Sciatic nerve (tissue), 2 donors: Measurements from ENCODE around the gene XRCC1. TPM values are rescaled to one million over a fixed set of nuclear protein-coding genes. Genes with fewer than 3 reads are reported as not detected.
A peak's percentile ranks its signal among the peaks of the same experiment; 100 is the strongest.
"Not testable (repeated sequence)": the region's sequence is repeated elsewhere in the genome, so short reads cannot be mapped to it uniquely, and the experiment has no call there.

Experiments used
- ATAC-seq: fragments of 200-7000 bp; cut with Tn5 transposase; one replicate; pipeline ENCODE4 v1.9.1; 2020; ENCODE audit warnings: mild to moderate bottlenecking, moderate library complexity
- DNase-seq: peaks from one replicate; pipeline ENCODE4 v3.0.0-alpha.2; 2020; ENCODE audit warnings: low spot score
- intact Hi-C: fragments of 100-400 bp; cut with DNase I; formaldehyde crosslinking; loops from one replicate; pipeline ENCODE4 v1.14.2; 2022
- total RNA-seq: library from RNA; stranded (reverse); fragmentation: NEBNext Ultra II Directional; extraction: Animal tissue kit (Norgen Biotek cat#: 25700); gene quantifications from one replicate; pipeline ENCODE4 v1.2.1, GENCODE V29; 2021
- donor health status: DM: no; HTN: no; CAD: no.
- donor health status: DM: no; HTN: no; CAD: no.

Gene XRCC1
- total RNA-seq, 1 donor from 2014 or later: 24.8 TPM

- intact Hi-C loops: no loop called here
- ATAC-seq: peak; percentile 0
- peak; percentile 72 for DNase-seq
Observed at GRCh38 chr19:43532571-43532961, 42.8 kb downstream of the XRCC1 start.

- ATAC-seq (peak; percentile 69), DNase-seq (peak; percentile 66)
- intact Hi-C loops: no loop called here
Observed at GRCh38 chr19:43527860-43528622, 47.3 kb downstream of the XRCC1 start.

- DNase-seq (peak; percentile 90), ATAC-seq (peak; percentile 92)
- intact Hi-C loops: no loop called here
Observed at GRCh38 chr19:43526884-43527859, 48.2 kb downstream of the XRCC1 start, which contains the start of gene ETHE1. Gene ETHE1, minus strand, starts transcription at chr19:43527201. Its CDS starts 24 bp downstream, at chr19:43527177.

GRCh38 chr19:43525836-43526771 is 49.2 kb downstream of the XRCC1 start:
- intact Hi-C loops: no loop called here
- DNase-seq (peak; percentile 71), ATAC-seq (peak; percentile 24)

GRCh38 chr19:43524922-43525835 is 50.1 kb downstream of the XRCC1 start:
- ATAC-seq: peak; percentile 68
- intact Hi-C loops: loop anchor here (5.0 kb wide), 1 partner anchor 78 kb away; no protein-coding TSS in a partner anchor

DNA sequence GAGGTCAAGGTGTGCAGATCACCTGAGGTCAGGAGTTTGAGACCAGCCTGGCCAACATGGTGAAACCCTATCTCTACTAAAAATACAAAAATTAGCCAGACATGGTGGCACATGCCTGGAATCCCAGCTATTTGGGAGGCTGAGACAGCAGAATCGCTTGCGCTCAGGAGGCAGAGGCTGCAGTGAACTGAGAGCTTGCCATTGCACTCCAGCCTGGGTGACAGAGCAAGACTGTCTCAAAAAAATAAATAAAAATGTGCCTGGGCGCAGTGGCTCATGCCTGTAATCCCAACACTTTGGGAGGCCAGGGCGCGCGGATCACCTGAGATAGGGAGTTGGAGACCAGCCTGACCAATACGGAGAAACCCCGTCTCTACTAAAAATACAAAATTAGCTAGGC is 51.6 kb downstream of the XRCC1 start:
- ATAC-seq, DNase-seq: not testable (repeated sequence)
- intact Hi-C loops: loop anchor here (5.0 kb wide), 1 partner anchor 76 kb away; no protein-coding TSS in a partner anchor

More at GRCh38 chr19:43524922-43525835, 50.1 kb downstream of the XRCC1 start:
- peak; percentile 69 for DNase-seq

- intact Hi-C loops: loop anchor here (5.0 kb wide), 1 partner anchor 76 kb away; no protein-coding TSS in a partner anchor
- DNase-seq (no peak), ATAC-seq (no peak)
Observed at GRCh38 chr19:43522929-43523328, 52.4 kb downstream of the XRCC1 start.

DNA sequence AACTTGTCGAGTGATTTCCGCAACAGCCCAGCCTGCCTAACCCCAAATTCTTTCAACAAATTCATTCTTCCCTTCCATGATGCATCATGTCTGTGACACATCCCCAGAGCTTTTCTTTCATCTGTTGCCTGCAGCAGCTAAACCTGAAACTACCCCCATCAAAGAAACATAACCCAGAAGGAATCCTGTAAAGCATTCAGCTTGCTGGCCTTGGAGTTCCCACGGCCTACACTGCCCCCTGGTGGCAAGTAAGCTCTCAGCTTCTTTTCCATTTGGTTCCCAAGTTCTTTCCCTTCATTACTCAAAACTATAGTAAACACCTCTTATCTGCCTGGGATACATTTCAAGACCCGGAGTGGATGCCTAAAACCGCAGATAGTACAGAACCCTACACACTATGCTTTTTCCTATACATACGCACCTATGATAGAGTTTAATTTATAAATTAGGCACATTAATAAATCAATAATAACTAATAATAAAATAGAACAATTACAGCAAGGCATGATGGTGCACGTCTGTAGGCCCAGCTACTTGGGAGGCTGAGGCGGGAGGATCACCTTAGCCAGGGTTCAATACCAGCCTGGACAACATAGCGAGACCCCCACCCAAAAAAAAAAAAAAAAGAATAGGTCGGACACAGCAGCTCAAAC is 55.8 kb downstream of the XRCC1 start:
- ATAC-seq (peak; percentile 82), DNase-seq (peak; percentile 89)
- intact Hi-C loops: loop anchor here (5.0 kb wide), 1 partner anchor 72 kb away; no protein-coding TSS in a partner anchor

DNA sequence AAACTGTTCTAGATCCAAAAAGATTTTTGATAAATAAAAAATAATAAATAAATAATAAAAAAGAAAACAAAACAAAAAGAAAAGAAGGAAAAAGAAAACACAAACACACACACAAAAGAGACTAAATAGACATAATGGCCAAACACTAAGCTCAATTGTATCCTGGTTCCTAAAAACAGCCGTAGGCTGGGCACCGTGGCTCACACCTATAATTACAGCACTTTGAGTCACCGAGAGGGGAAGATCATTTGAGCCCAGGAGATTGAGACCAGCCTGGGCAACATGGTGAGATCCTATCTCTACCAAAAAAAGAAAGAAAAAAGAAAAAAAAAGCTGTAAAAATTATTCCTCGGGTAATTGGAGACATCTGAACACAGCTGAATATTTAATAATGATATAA is 57.3 kb downstream of the XRCC1 start:
- intact Hi-C loops: no loop called here
- ATAC-seq (no peak), DNase-seq (no peak)

- DNase-seq, ATAC-seq, intact Hi-C loops: not testable (repeated sequence)
Observed at GRCh38 chr19:43512399-43512798, 62.9 kb downstream of the XRCC1 start.

DNA sequence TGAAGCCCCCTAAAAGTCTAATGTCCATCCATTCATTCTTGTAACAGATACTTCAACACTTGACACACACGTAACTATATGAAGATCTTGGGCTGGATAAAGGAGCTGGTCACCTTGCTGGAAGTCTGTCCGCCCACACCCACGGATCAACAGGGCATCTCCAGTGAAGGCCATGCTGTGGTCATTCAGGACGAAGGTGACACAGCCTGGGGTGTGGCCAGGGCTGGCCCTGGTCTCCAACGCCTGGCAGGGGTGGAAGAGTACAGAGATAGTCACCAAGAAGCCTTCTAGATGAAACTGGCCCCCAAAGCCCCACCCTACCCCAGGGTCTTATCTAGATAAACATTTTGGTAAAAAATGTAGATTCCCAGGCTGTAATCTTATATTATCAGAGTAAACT is 64.0 kb downstream of the XRCC1 start:
- ATAC-seq: no peak
- intact Hi-C loops: no loop called here
- DNase-seq: no peak

- intact Hi-C loops: no loop called here
- ATAC-seq (no peak), DNase-seq (no peak)
Observed at GRCh38 chr19:43510713-43511112, 64.6 kb downstream of the XRCC1 start.

- ATAC-seq: no peak
- intact Hi-C loops: no loop called here
- DNase-seq: no peak
Observed at GRCh38 chr19:43507880-43508279, 67.4 kb downstream of the XRCC1 start.

GRCh38 chr19:43506629-43507028 is 68.7 kb downstream of the XRCC1 start:
- ATAC-seq (no peak), DNase-seq (no peak)
- intact Hi-C loops: no loop called here

GRCh38 chr19:43505941-43506340 is 69.4 kb downstream of the XRCC1 start:
- no peak for ATAC-seq
- DNase-seq: no peak
- intact Hi-C loops: no loop called here

GRCh38 chr19:43505186-43505456 is 70.2 kb downstream of the XRCC1 start:
- intact Hi-C loops: no loop called here
- DNase-seq: no peak
- ATAC-seq: no peak
